ENCODE measurements around the gene CCDC192. TPM values are rescaled to one million over a fixed set of nuclear protein-coding genes. Genes with fewer than 3 reads are reported as not detected.

Gene CCDC192
- total RNA-seq, 1 experiment from 2014 or later = 0.52 TPM

DNA sequence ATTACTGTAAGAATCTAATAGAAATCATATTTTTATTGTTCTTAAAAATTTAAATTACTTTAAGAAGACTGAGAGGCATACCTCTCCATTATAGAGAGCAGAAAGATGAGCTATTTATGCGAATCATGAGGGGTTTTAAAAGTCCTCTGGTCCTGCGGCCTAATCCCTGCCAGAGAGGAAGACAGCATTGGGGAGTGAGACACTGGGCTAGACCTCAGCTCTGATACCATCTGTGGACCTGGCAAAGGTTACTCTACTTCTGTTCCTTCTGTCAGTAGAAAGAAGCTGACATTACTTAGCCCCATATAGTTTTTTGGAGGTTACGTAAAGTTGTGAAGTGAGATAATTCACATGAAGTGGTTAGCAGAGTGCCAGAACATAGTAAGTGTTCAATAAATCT, 103.6 kb downstream of the CCDC192 start:
- Mint-ChIP-seq H3K4me1 (peaks cover 23% of the 10 kb centered on the region), H3K4me3 (no peak overlapping the region), H3K27me3 (ENCODE audit: low read depth) (no peaks in the 10 kb centered on the region; the same call in 1 of the 2 replicates), H3K9me3 (no peaks in the 10 kb centered on the region), H3K36me3 (no peaks in the 10 kb centered on the region), H3K27ac (no peak overlapping the region)
- POLR2A ChIA-PET = interaction anchor here (0.7 kb wide), 1 partner anchor 40 kb away, joined by 3 read pairs; no protein-coding TSS in a partner anchor
- CTCF ChIA-PET = no interaction called here
- ATAC-seq (no peak), DNase-seq (ENCODE audit: low spot score) (no peak)
- TF ChIP-seq ZNF317 (CRISPR knock-in tag; IDR thresholded peaks at IDR 0.05; ENCODE audit: borderline replicate concordance, low read depth) (no peak), ZNF121 (CRISPR knock-in tag; IDR thresholded peaks at IDR 0.05) (no peak), MYBL2 (CRISPR knock-in tag; IDR thresholded peaks at IDR 0.05) (no peak), RELA (CRISPR knock-in tag; IDR thresholded peaks at IDR 0.05; ENCODE audit: borderline replicate concordance) (no peak), NFE2L1 (CRISPR knock-in tag; IDR thresholded peaks at IDR 0.05) (no peak), SMAD4 (CRISPR knock-in tag; IDR thresholded peaks at IDR 0.05) (no peak)
- TF ChIP-seq, protein P1, sequence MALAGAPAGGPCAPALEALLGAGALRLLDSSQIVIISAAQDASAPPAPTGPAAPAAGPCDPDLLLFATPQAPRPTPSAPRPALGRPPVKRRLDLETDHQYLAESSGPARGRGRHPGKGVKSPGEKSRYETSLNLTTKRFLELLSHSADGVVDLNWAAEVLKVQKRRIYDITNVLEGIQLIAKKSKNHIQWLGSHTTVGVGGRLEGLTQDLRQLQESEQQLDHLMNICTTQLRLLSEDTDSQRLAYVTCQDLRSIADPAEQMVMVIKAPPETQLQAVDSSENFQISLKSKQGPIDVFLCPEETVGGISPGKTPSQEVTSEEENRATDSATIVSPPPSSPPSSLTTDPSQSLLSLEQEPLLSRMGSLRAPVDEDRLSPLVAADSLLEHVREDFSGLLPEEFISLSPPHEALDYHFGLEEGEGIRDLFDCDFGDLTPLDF (CRISPR knock-in tag; IDR thresholded peaks at IDR 0.05) = no peak
- TF ChIP-seq, protein P2, sequence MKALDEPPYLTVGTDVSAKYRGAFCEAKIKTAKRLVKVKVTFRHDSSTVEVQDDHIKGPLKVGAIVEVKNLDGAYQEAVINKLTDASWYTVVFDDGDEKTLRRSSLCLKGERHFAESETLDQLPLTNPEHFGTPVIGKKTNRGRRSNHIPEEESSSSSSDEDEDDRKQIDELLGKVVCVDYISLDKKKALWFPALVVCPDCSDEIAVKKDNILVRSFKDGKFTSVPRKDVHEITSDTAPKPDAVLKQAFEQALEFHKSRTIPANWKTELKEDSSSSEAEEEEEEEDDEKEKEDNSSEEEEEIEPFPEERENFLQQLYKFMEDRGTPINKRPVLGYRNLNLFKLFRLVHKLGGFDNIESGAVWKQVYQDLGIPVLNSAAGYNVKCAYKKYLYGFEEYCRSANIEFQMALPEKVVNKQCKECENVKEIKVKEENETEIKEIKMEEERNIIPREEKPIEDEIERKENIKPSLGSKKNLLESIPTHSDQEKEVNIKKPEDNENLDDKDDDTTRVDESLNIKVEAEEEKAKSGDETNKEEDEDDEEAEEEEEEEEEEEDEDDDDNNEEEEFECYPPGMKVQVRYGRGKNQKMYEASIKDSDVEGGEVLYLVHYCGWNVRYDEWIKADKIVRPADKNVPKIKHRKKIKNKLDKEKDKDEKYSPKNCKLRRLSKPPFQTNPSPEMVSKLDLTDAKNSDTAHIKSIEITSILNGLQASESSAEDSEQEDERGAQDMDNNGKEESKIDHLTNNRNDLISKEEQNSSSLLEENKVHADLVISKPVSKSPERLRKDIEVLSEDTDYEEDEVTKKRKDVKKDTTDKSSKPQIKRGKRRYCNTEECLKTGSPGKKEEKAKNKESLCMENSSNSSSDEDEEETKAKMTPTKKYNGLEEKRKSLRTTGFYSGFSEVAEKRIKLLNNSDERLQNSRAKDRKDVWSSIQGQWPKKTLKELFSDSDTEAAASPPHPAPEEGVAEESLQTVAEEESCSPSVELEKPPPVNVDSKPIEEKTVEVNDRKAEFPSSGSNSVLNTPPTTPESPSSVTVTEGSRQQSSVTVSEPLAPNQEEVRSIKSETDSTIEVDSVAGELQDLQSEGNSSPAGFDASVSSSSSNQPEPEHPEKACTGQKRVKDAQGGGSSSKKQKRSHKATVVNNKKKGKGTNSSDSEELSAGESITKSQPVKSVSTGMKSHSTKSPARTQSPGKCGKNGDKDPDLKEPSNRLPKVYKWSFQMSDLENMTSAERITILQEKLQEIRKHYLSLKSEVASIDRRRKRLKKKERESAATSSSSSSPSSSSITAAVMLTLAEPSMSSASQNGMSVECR (CRISPR knock-in tag; IDR thresholded peaks at IDR 0.05; ENCODE audit: borderline replicate concordance) = no peak
- TF ChIP-seq, protein P3, sequence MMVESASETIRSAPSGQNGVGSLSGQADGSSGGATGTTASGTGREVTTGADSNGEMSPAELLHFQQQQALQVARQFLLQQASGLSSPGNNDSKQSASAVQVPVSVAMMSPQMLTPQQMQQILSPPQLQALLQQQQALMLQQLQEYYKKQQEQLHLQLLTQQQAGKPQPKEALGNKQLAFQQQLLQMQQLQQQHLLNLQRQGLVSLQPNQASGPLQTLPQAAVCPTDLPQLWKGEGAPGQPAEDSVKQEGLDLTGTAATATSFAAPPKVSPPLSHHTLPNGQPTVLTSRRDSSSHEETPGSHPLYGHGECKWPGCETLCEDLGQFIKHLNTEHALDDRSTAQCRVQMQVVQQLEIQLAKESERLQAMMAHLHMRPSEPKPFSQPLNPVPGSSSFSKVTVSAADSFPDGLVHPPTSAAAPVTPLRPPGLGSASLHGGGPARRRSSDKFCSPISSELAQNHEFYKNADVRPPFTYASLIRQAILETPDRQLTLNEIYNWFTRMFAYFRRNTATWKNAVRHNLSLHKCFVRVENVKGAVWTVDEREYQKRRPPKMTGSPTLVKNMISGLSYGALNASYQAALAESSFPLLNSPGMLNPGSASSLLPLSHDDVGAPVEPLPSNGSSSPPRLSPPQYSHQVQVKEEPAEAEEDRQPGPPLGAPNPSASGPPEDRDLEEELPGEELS (CRISPR knock-in tag; IDR thresholded peaks at IDR 0.05) = no peak
- TF ChIP-seq, protein P4, sequence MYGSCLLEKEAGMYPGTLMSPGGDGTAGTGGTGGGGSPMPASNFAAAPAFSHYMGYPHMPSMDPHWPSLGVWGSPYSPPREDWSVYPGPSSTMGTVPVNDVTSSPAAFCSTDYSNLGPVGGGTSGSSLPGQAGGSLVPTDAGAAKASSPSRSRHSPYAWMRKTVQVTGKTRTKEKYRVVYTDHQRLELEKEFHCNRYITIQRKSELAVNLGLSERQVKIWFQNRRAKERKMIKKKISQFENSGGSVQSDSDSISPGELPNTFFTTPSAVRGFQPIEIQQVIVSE (CRISPR knock-in tag; IDR thresholded peaks at IDR 0.05; ENCODE audit: borderline replicate concordance) = no peak

DNA sequence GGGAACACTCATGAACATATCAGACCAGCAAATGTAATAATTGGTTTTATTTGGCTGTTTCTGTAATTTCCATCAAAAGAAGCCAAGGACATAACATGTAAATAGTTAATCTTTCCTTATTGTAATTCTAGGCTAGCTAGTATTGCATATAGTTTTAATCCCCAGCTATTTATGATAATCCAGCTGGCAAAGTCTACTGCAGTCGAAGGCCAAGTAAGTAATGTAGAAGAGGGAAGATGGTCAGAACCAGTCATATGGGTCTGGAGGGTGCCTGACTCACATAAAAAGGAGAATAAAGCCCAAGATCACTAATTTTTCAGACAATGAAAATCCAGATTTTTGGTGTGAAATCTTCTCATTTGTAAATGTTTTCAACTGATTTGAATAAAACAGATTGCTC, 106.3 kb downstream of the CCDC192 start:
- Mint-ChIP-seq H3K36me3 (no peaks in the 10 kb centered on the region), H3K27ac (no peak overlapping the region), H3K4me1 (peaks cover 41% of the 10 kb centered on the region), H3K9me3 (no peaks in the 10 kb centered on the region), H3K4me3 (no peak overlapping the region), H3K27me3 (ENCODE audit: low read depth) (no peaks in the 10 kb centered on the region; the same call in 1 of the 2 replicates)
- DNase-seq (ENCODE audit: low spot score) = no peak
- ChIA-PET CTCF (no interaction called here), POLR2A (no interaction called here)
- no peak for ATAC-seq
- TF ChIP-seq ELF4 (CRISPR knock-in tag; IDR thresholded peaks at IDR 0.05; ENCODE audit: low read depth) (no peak), SOX15 (CRISPR knock-in tag; IDR thresholded peaks at IDR 0.05) (no peak)
- TF ChIP-seq, protein P2 (CRISPR knock-in tag; IDR thresholded peaks at IDR 0.05; ENCODE audit: borderline replicate concordance) = no peak

All from WTC11 (cell line).